Amniotic epithelial cell (primary cell): ENCODE results near the gene CPB1.
A peak's percentile ranks its signal among the peaks of the same experiment; 100 is the strongest.

Experiments
- DNase-seq: peaks from one replicate; pipeline ENCODE4 v3.0.0-alpha.2; 2010; ENCODE audit warnings: low read depth

CPB1 gene

GRCh38 chr3:148883163-148883562, 55.6 kb downstream of the CPB1 start:
- DNase-seq, result peak; percentile 64

- no peak for DNase-seq
Measured at GRCh38 chr3:148884261-148884660, 56.6 kb downstream of the CPB1 start.

- no peak for DNase-seq
Measured at GRCh38 chr3:148889828-148890227, 62.2 kb downstream of the CPB1 start.

GRCh38 chr3:148896062-148896461, 68.5 kb downstream of the CPB1 start:
- no peak for DNase-seq

- peak; percentile 69 for DNase-seq
Measured at GRCh38 chr3:148901987-148902791, 74.6 kb downstream of the CPB1 start.

GRCh38 chr3:148903022-148903442, 75.4 kb downstream of the CPB1 start:
- DNase-seq, result peak; percentile 1

GRCh38 chr3:148903941-148904340, 76.3 kb downstream of the CPB1 start:
- DNase-seq, result no peak

GRCh38 chr3:148906667-148907066, 79.1 kb downstream of the CPB1 start:
- DNase-seq, result no peak
